GM12878 (cell line): ENCODE measurements around the gene SFT2D1. TPM values are rescaled to one million over a fixed set of nuclear protein-coding genes. Genes with fewer than 3 reads are reported as not detected.

Experiments used
- ATAC-seq: fragments of 200-7000 bp; cut with Tn5 transposase; 3 replicates; pipeline ENCODE4 v1.9.1; 2020; ENCODE audit warnings: mild to moderate bottlenecking, moderate library complexity
- BruUV-seq: library from RNA; stranded (reverse); fragments of 400-500 nt; replicated peaks from 2 replicates; lab custom pipeline; 2021; lab: Mats Ljungman, UMichigan
- CTCF ChIA-PET: fragments of 300-600 bp; sonication (Branson Sonifier 250); formaldehyde crosslinking; extraction: SDS; loops from one replicate; lab custom pipeline; 2021; ENCODE audit warnings: inconsistent platforms; lab: Yijun Ruan, JAX
- POLR2A ChIA-PET: fragments of 350-600 bp; formaldehyde crosslinking; extraction: SDS; loops from one replicate; lab custom pipeline; 2021; ENCODE audit warnings: inconsistent platforms; lab: Charles Lee
- RAD21 ChIA-PET: fragments of 300-600 bp; sonication (Branson Sonifier 250); formaldehyde crosslinking; loops from one replicate; lab custom pipeline; 2023; ENCODE audit warnings: antibody characterized with exemption; ENCODE audit not compliant: unreplicated experiment; lab: Charles Lee
- SMC1A ChIA-PET: fragments of 300-600 bp; sonication (Branson Sonifier 250); formaldehyde crosslinking; loops from one replicate; lab custom pipeline; 2023; ENCODE audit not compliant: unreplicated experiment, uncharacterized antibody; lab: Charles Lee
- DNase-seq: peaks from one replicate; pipeline ENCODE4 v3.0.0-alpha.2; 2011; ENCODE audit warnings: low read depth, low spot score
- FAIRE-seq: peaks from 3 replicates; lab custom pipeline; 2011; peaks lifted over from hg19 to GRCh38; lab: Jason Lieb, UNC
- H2AFZ ChIP-seq: 2 replicates; pipeline ENCODE4 v1.6.0; 2011; ENCODE audit warnings: low read depth, low read length, control low read depth; ENCODE audit not compliant: control insufficient read depth
- H3K27ac ChIP-seq: 2 replicates; pipeline ENCODE4 v1.5.1; 2011; ENCODE audit warnings: control low read depth; ENCODE audit not compliant: control insufficient read depth, insufficient read depth
- H3K27me3 ChIP-seq, 2 experiments: replicated peaks in 1 of 2; 2 replicates each; pipeline versions ENCODE4 v1.6.0 to v1.6.1; 2011; ENCODE audit warnings: low read length in 1 of 2; ENCODE audit not compliant: control insufficient read depth in 2 of 2, insufficient read depth in 2 of 2
- H3K36me3 ChIP-seq, 2 experiments: 2 replicates each; pipeline ENCODE4 v1.5.1; 2011; ENCODE audit warnings: low read length in 1 of 2; ENCODE audit not compliant: control insufficient read depth in 2 of 2, insufficient read depth in 2 of 2
- H3K4me1 ChIP-seq: 2 replicates; pipeline ENCODE4 v1.6.1; 2011; ENCODE audit warnings: mild to moderate bottlenecking, low read length, moderate library complexity, mixed read lengths; ENCODE audit not compliant: control insufficient read depth, insufficient read depth
- H3K4me2 ChIP-seq: 2 replicates; pipeline ENCODE4 v1.6.0; 2011; ENCODE audit warnings: control low read depth; ENCODE audit not compliant: control insufficient read depth, insufficient read depth
- H3K4me3 ChIP-seq: fragments of 200-600 bp; sonication (generic); 2 replicates; pipeline ENCODE4 v1.5.1; 2016
- H3K79me2 ChIP-seq: 2 replicates; pipeline ENCODE4 v1.6.0; 2011; ENCODE audit warnings: low read length; ENCODE audit not compliant: control insufficient read depth, insufficient read depth
- H3K9ac ChIP-seq: 2 replicates; pipeline ENCODE4 v1.8.0; 2011; ENCODE audit warnings: low read length, control low read depth, mixed read lengths; ENCODE audit not compliant: control insufficient read depth, insufficient read depth
- H3K9me3 ChIP-seq: replicated peaks from 3 replicates; pipeline ENCODE4 v1.5.1; 2011; ENCODE audit warnings: mild to moderate bottlenecking, low read length; ENCODE audit not compliant: control insufficient read depth, insufficient read depth
- H4K20me1 ChIP-seq: 2 replicates; pipeline ENCODE4 v1.6.0; 2011; ENCODE audit not compliant: control insufficient read depth, insufficient read depth
- BCLAF1 ChIP-seq: fragments of 450-650 bp; IDR thresholded peaks from 2 replicates; pipeline ENCODE4 v1.6.1; 2017; ENCODE audit warnings: antibody characterized with exemption, mild to moderate bottlenecking, moderate library complexity
- BMI1 ChIP-seq: fragments of 450-650 bp; IDR thresholded peaks from 2 replicates; pipeline ENCODE4 v1.6.1; 2016; ENCODE audit warnings: mild to moderate bottlenecking, moderate library complexity, borderline replicate concordance
- CHD1 ChIP-seq: IDR thresholded peaks from 2 replicates; pipeline ENCODE4 v1.6.1; 2012; ENCODE audit warnings: low read depth, low read length, improper control_type of control experiment
- CHD2 ChIP-seq: IDR thresholded peaks from 2 replicates; pipeline ENCODE4 v1.6.1; 2011; ENCODE audit warnings: low read depth, low read length, improper control_type of control experiment, borderline replicate concordance
- ELK1 ChIP-seq: IDR thresholded peaks from 2 replicates; pipeline ENCODE4 v1.6.1; 2012; ENCODE audit warnings: low read depth, low read length, improper control_type of control experiment
- HCFC1 ChIP-seq: fragments of 150-350 bp; IDR thresholded peaks from 2 replicates; pipeline ENCODE4 v1.6.1; 2014; ENCODE audit warnings: low read length
- HSF1 ChIP-seq: fragments of 150-350 bp; IDR thresholded peaks from 2 replicates; pipeline ENCODE4 v1.6.1; 2014; ENCODE audit warnings: mild to moderate bottlenecking, low read depth, low read length
- IRF3 ChIP-seq: fragments of 450-650 bp; IDR thresholded peaks from 2 replicates; pipeline ENCODE4 v1.6.1; 2014; ENCODE audit warnings: mild to moderate bottlenecking
- IRF5 ChIP-seq: fragments of 450-650 bp; IDR thresholded peaks from 2 replicates; pipeline ENCODE4 v1.6.1; 2017; ENCODE audit warnings: borderline replicate concordance
- KAT2A ChIP-seq: conservative IDR thresholded peaks from 2 replicates; pipeline ENCODE4 v1.6.1; 2011; ENCODE audit warnings: low read depth, low read length; ENCODE audit not compliant: control insufficient read depth
- KLF5 ChIP-seq: fragments of 450-650 bp; IDR thresholded peaks from 2 replicates; pipeline ENCODE4 v1.6.1; 2014; ENCODE audit warnings: mild to moderate bottlenecking; ENCODE audit not compliant: partially characterized antibody
- NFYA ChIP-seq: IDR thresholded peaks from 2 replicates; pipeline ENCODE4 v1.6.1; 2011; ENCODE audit warnings: low read depth, mild to moderate bottlenecking, low read length, improper control_type of control experiment, borderline replicate concordance
- NR2C1 ChIP-seq: fragments of 450-650 bp; IDR thresholded peaks from 2 replicates; pipeline ENCODE4 v1.6.1; 2017; ENCODE audit warnings: antibody characterized with exemption, mild to moderate bottlenecking, moderate library complexity
- PAX8 ChIP-seq: fragments of 450-650 bp; IDR thresholded peaks from 2 replicates; pipeline ENCODE4 v1.6.1; 2017; ENCODE audit warnings: mild to moderate bottlenecking, moderate library complexity
- SUPT20H ChIP-seq: IDR thresholded peaks from 2 replicates; pipeline ENCODE4 v1.6.1; 2011; ENCODE audit warnings: low read depth, mild to moderate bottlenecking, low read length, moderate library complexity, borderline replicate concordance; ENCODE audit not compliant: control insufficient read depth
- TCF12 ChIP-seq: IDR thresholded peaks from 2 replicates; pipeline ENCODE4 v1.6.1; 2011; ENCODE audit warnings: low read depth, mild to moderate bottlenecking, low read length
- ZNF384 ChIP-seq: IDR thresholded peaks from 2 replicates; pipeline ENCODE4 v1.6.1; 2012; ENCODE audit warnings: low read depth, mild to moderate bottlenecking, low read length, improper control_type of control experiment, borderline replicate concordance
- WGBS: methylation state at CpG from one replicate; pipeline ENCODE4 v1.1.6; 2016; ENCODE audit warnings: low lambda C conversion rate; ENCODE audit not compliant: insufficient replicate concordance, insufficient coverage; ENCODE audit errors: missing lambda C conversion rate; 5-methylcytosine and 5-hydroxymethylcytosine counted together
- in situ Hi-C: fragments of 300-500 bp; cut with MboI; formaldehyde crosslinking; loops from 9 replicates; pipeline ENCODE4 v1.14.3; 2018; ENCODE audit warnings: mixed read lengths
- intact Hi-C: fragments of 100-400 bp; cut with micrococcal nuclease; formaldehyde crosslinking; loops from one replicate; pipeline ENCODE4 v1.14.2; 2022; ENCODE audit not compliant: unreplicated experiment
- polyA plus RNA-seq, 11 experiments: library from polyadenylated mRNA; depleted of rRNA in 4 of 11; unstranded in 6 of 11; stranded (reverse) in 5 of 11; fragments of >200 nt; fragmentation: Nextera tagmentation in 4 of 11; fragmentation: Illumina TruSeq in 1 of 11; extraction: Ambion mirVana in 4 of 11; extraction: Trizol in 1 of 11; gene quantifications; 1 replicate in 1 of 11; 2 replicates in 10 of 11; pipeline versions ENCODE4 v1.2.1 to v1.2.3, GENCODE V29; 2011 to 2016; ENCODE audit warnings: inconsistent platforms in 2 of 11, missing spikeins in 2 of 11, low read depth in 1 of 11
- total RNA-seq, 4 experiments: library from RNA; depleted of rRNA in 3 of 4; stranded (reverse); fragments of >200 nt in 3 of 4; fragmentation: Illumina TruSeq in 1 of 4; extraction: Trizol in 1 of 4; gene quantifications; 2 replicates each; pipeline versions ENCODE4 v1.2.1 to v1.2.3, GENCODE V29; 2013 to 2021

The SFT2D1 gene
- total and polyA plus RNA-seq, 10 of the 15 experiments (the other 5 are each of a cell fraction or from before 2014, with no cell fraction given) = 69.5 to 281 (median 124) TPM

- SMC1A ChIA-PET = interaction anchor here (1.1 to 1.3 kb wide), 2 partner anchors 17 to 18 kb away, joined by 4 to 6 read pairs; no protein-coding TSS in a partner anchor
- BruUV-seq = no TSS peak
- Histone ChIP-seq H3K4me3 (no peak overlapping the region), H3K79me2 (no peaks in the 10 kb centered on the region), H3K9ac (no peak overlapping the region), H3K9me3 (no peaks in the 10 kb centered on the region; the same call in 2 of the 3 replicates), H3K4me2 (no peak overlapping the region), H3K4me1 (no peaks in the 10 kb centered on the region), H3K27me3 (no peaks in the 10 kb centered on the region), H3K27ac (no peak overlapping the region), H4K20me1 (no peaks in the 10 kb centered on the region), H3K36me3 (peaks cover 2 to 12% of the 10 kb centered on the region in 2 experiments; a peak in 3 of 4 replicates), H2AFZ (no peak overlapping the region)
- in situ Hi-C loops (no loop called here), intact Hi-C loops (no loop called here)
- CTCF ChIA-PET = interaction anchor here (1.4 to 1.8 kb wide), 2 partner anchors 18 to 21 kb away, joined by 3 read pairs; no protein-coding TSS in a partner anchor
- no peak for DNase-seq
- ATAC-seq = no peak
- POLR2A ChIA-PET = interaction anchor here (1.6 kb wide), 1 partner anchor 11 kb away, joined by 4 read pairs; no protein-coding TSS in a partner anchor
- RAD21 ChIA-PET = no interaction called here
- 100% methylated on average over 3 of the region's 3 CpGs for WGBS
- FAIRE-seq = no peak
- TF ChIP-seq SUPT20H = no peak
- TF ChIP-seq ELK1 = no peak
- TF ChIP-seq KLF5 = no peak
- TF ChIP-seq BMI1 = no peak
- no peak for TF ChIP-seq NR2C1
- no peak for TF ChIP-seq TCF12
- TF ChIP-seq IRF5 = no peak
- no peak for TF ChIP-seq CHD2
- TF ChIP-seq HCFC1 = no peak
- TF ChIP-seq NFYA = no peak
- TF ChIP-seq CHD1 = no peak
- no peak for TF ChIP-seq KAT2A
- no peak for TF ChIP-seq IRF3
- TF ChIP-seq HSF1 = no peak
- TF ChIP-seq BCLAF1 = no peak
- no peak for TF ChIP-seq ZNF384
- no peak for TF ChIP-seq PAX8
These were observed 18.7 kb upstream of the SFT2D1 start for GRCh38 chr6:166361077-166361429.
